Measurements from ENCODE around the gene EYS. TPM values are rescaled to one million over a fixed set of nuclear protein-coding genes. Genes with fewer than 3 reads are reported as not detected.

Gene EYS
- total RNA-seq, 2 experiments from 2014 or later = not detected

DNA sequence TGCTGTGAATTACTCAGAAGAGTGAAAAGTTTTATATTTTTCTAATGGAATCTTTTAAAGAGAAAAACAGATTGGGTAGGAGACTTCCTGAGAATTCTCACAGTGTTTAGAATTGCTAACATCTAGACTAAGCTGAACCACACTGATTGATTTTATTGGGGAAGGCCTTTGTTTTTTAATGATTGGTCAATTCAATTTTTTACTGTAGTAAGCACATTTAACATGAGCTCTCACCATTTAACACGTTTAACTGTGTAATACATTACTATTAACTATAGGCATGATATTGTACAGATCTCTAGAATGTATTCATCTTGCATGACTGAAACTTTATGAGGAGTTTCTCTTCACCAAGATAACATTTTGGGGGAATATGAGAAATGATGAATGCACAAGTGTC, 1084.1 kb downstream of the EYS start:
- TF ChIP-seq, protein P1, sequence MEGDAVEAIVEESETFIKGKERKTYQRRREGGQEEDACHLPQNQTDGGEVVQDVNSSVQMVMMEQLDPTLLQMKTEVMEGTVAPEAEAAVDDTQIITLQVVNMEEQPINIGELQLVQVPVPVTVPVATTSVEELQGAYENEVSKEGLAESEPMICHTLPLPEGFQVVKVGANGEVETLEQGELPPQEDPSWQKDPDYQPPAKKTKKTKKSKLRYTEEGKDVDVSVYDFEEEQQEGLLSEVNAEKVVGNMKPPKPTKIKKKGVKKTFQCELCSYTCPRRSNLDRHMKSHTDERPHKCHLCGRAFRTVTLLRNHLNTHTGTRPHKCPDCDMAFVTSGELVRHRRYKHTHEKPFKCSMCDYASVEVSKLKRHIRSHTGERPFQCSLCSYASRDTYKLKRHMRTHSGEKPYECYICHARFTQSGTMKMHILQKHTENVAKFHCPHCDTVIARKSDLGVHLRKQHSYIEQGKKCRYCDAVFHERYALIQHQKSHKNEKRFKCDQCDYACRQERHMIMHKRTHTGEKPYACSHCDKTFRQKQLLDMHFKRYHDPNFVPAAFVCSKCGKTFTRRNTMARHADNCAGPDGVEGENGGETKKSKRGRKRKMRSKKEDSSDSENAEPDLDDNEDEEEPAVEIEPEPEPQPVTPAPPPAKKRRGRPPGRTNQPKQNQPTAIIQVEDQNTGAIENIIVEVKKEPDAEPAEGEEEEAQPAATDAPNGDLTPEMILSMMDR (IDR thresholded peaks at IDR 0.05) = no peak
- Histone ChIP-seq H3K4me3 (ENCODE audit: low read length) (no peak overlapping the region), H3K4me1 (ENCODE audit: insufficient read depth, low read length) (no peaks in the 10 kb centered on the region), H3K36me3 (ENCODE audit: insufficient read depth, low read length) (no peaks in the 10 kb centered on the region), H3K27me3 (ENCODE audit: control insufficient read depth in 1 of 2, insufficient read depth in 2 of 2, low read length in 2 of 2) (no peaks in the 10 kb centered on the region), H3K27ac (ENCODE audit: low read depth in 1 of 2, low read length in 2 of 2) (no peak overlapping the region), H3K9me3 (ENCODE audit: control insufficient read depth in 1 of 2, insufficient read depth in 1 of 2, low read length in 2 of 2) (peaks cover 0 to 5% of the 10 kb centered on the region in 2 experiments)
- ATAC-seq (ENCODE audit: poor library complexity) = no peak
- H3K4me1 Mint-ChIP-seq (ENCODE audit: low read depth) = no peaks in the 10 kb centered on the region
- no peaks in the 10 kb centered on the region for H3K27me3 Mint-ChIP-seq
- no peak for DNase-seq
- peaks cover 5% of the 10 kb centered on the region for H3K9me3 Mint-ChIP-seq
- H3K4me3 Mint-ChIP-seq = no peak overlapping the region
- H3K36me3 Mint-ChIP-seq (ENCODE audit: low read depth) = no peaks in the 10 kb centered on the region
- POLR2A ChIA-PET = no interaction called here
- intact Hi-C loops (cut with DNase I, micrococcal nuclease) = no loop called here
- H3K27ac Mint-ChIP-seq = no peak overlapping the region
- CTCF ChIA-PET = no interaction called here

DNA sequence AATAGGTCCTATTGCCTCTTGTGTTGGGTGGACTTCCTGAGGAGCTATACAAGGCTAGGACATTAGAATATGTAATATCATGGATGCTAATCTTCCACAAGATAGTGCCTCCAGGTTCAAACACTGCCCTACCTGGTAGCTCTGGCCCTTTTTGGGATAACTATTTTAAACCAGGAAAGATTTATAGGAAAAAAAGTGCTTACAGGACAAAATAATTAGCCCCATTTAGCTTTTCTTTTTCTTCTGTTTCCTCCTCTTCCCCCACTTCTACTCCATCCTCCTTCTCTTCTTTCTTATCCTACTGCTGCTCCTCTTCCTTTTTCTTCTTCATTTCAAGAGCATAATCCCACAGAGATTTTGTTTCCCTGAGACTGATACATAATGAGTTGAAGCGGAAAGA, 1104.0 kb downstream of the EYS start:
- CTCF ChIA-PET = no interaction called here
- intact Hi-C loops (cut with DNase I, micrococcal nuclease) = no loop called here
- DNase-seq (no peak), ATAC-seq (ENCODE audit: poor library complexity) (no peak)
- Mint-ChIP-seq H3K4me1 (ENCODE audit: low read depth) (no peaks in the 10 kb centered on the region), H3K27me3 (no peaks in the 10 kb centered on the region), H3K27ac (no peak overlapping the region), H3K4me3 (no peak overlapping the region), H3K9me3 (peaks cover 3% of the 10 kb centered on the region), H3K36me3 (ENCODE audit: low read depth) (no peaks in the 10 kb centered on the region)
- H3K4me3 ChIP-seq (ENCODE audit: low read length) = no peak overlapping the region
- H3K27me3 ChIP-seq (ENCODE audit: control insufficient read depth in 1 of 2, insufficient read depth in 2 of 2, low read length in 2 of 2) = no peaks in the 10 kb centered on the region
- H3K9me3 ChIP-seq (ENCODE audit: control insufficient read depth in 1 of 2, insufficient read depth in 1 of 2, low read length in 2 of 2) = peaks cover 0 to 4% of the 10 kb centered on the region in 2 experiments
- POLR2A ChIA-PET = no interaction called here
- TF ChIP-seq, protein P1 (IDR thresholded peaks at IDR 0.05) = no peak
- no peak overlapping the region for H3K27ac ChIP-seq (ENCODE audit: low read depth in 1 of 2, low read length in 2 of 2)
- no peaks in the 10 kb centered on the region for H3K4me1 ChIP-seq (ENCODE audit: insufficient read depth, low read length)
- H3K36me3 ChIP-seq (ENCODE audit: insufficient read depth, low read length) = no peaks in the 10 kb centered on the region

DNA sequence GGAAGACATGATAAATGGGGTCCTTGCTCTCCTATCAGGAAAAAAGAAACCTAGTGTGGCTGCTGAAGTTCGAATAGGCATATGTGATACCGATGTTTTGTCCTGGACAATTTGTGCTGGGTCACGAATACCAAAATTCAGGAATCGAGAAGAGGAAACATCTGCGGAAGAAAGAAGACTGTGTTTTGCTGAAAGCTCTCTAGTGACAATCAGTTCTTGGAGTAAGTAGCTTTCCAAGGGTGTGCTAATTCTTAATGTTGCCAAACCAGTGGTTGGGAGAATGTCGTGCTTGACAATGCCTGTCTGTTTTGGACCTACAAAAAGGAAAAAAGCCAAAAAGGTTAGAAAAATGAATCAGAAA, 1115.4 kb downstream of the EYS start:
- no peak overlapping the region for H3K27ac Mint-ChIP-seq

More for the DNA sequence above, 1115.4 kb downstream of the EYS start:
- Mint-ChIP-seq H3K9me3 (peaks cover 12% of the 10 kb centered on the region), H3K27me3 (no peaks in the 10 kb centered on the region), H3K36me3 (ENCODE audit: low read depth) (no peaks in the 10 kb centered on the region), H3K4me3 (no peak overlapping the region), H3K4me1 (ENCODE audit: low read depth) (no peaks in the 10 kb centered on the region)
- no peak overlapping the region for H3K27ac ChIP-seq (ENCODE audit: low read depth in 1 of 2, low read length in 2 of 2)
- H3K27me3 ChIP-seq (ENCODE audit: control insufficient read depth in 1 of 2, insufficient read depth in 2 of 2, low read length in 2 of 2) = no peaks in the 10 kb centered on the region
- ATAC-seq (ENCODE audit: poor library complexity) (no peak), DNase-seq (no peak)
- no peaks in the 10 kb centered on the region for H3K4me1 ChIP-seq (ENCODE audit: insufficient read depth, low read length)
- POLR2A ChIA-PET = no interaction called here
- CTCF ChIA-PET = no interaction called here
- TF ChIP-seq, protein P1 (IDR thresholded peaks at IDR 0.05) = no peak
- H3K9me3 ChIP-seq (ENCODE audit: control insufficient read depth in 1 of 2, insufficient read depth in 1 of 2, low read length in 2 of 2) = no peaks in the 10 kb centered on the region
- no peak overlapping the region for H3K4me3 ChIP-seq (ENCODE audit: low read length)
- no peaks in the 10 kb centered on the region for H3K36me3 ChIP-seq (ENCODE audit: insufficient read depth, low read length)
- intact Hi-C loops (cut with DNase I, micrococcal nuclease) = no loop called here
